ENCODE results near the gene SMIM32.

- TF ChIP-seq POLR2A (IDR thresholded peaks at IDR 0.05) (no peak), CTCF (IDR thresholded peaks at IDR 0.05) (no peak)
Observed at GRCh38 chr5:136222580-136223235, 29.7 kb upstream of the SMIM32 start.
